Activated CD8-positive, alpha-beta memory T cell treated with anti-CD3 and anti-CD28 coated beads for 36 hours (primary cell): ENCODE results near the gene PLS1. TPM values are rescaled to one million over a fixed set of nuclear protein-coding genes. Genes with fewer than 3 reads are reported as not detected.
"Not testable (repeated sequence)": the region's sequence is repeated elsewhere in the genome, so short reads cannot be mapped to it uniquely, and the experiment has no call there.

Source experiments
- CTCF ChIA-PET: fragments of 350-600 bp; sonication (Branson Sonifier 250); formaldehyde crosslinking; loops from one replicate; lab custom pipeline; 2021; ENCODE audit warnings: antibody characterized with exemption; lab: Charles Lee
- POLR2A ChIA-PET: fragments of 350-600 bp; sonication (Branson Sonifier 250); formaldehyde crosslinking; loops from one replicate; lab custom pipeline; 2021; ENCODE audit warnings: antibody characterized with exemption; lab: Charles Lee
- total RNA-seq, 2 experiments: library from RNA; stranded (reverse); gene quantifications; one replicate each; pipeline ENCODE4 v1.2.3, GENCODE V29; 2021

Gene PLS1
- total RNA-seq, 2 experiments from 2014 or later: 5.7 to 6.0 TPM

GRCh38 chr3:142732066-142732465 is 135.9 kb downstream of the PLS1 start:
- POLR2A ChIA-PET: no interaction called here

DNA sequence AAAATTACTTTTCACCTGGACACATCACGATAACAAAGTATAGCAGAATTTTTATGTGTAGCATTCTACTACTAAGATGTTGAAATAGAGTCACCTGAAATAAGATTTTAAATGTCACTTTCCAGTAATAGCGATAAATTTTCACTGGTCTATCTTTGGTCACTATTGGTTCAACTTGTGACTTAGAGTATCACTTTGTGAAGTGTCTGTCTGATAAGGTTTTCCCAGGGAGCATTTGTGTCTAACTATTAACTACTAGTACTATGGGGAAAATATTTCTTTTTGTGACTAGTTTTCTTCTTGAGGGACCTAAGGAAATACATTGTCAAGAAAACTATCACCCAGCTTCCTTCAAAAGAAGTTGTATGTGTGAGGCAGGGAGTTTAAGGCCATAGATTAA is 138.6 kb downstream of the PLS1 start:
- ChIA-PET CTCF (no interaction called here), POLR2A (no interaction called here)

More at GRCh38 chr3:142732066-142732465, 135.9 kb downstream of the PLS1 start:
- CTCF ChIA-PET: no interaction called here

DNA sequence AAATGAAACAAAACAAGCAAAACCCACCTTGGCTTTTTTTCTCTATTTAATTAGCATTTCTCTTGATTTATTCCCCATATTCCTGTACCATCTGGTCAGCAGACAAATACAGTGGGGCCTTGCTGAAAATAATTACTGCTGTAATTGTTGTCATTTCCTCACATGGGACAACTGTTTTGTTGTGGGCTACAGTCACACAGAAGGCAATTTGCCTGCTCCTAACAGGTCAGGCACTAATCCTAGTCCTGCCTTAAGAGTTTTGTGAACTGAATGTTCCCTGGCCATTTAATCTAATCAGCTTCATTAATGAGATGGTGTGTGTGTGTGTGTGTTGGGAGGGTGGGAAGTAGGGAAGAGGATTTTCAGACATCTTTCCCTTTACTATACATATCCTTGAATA is 139.3 kb downstream of the PLS1 start:
- ChIA-PET CTCF (no interaction called here), POLR2A (no interaction called here)

DNA sequence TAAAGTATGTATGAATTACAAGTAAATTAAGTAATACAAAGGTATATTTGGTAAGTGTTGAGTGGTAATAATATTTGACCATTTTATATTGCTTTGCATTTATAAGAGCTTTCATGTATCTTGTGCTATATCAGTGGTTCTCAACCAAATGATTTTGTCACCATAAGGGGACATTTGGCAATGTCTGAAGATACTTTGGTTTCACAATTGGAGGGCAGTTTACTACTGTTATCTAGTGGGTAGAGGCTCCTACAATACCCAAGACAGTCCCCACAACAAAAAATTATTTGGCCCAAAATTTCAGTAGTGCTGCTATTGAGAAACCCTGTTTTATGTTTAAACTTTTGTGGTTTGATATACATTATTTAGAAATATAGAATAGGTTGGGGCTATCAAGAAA is 142.2 kb downstream of the PLS1 start:
- ChIA-PET POLR2A (no interaction called here), CTCF (no interaction called here)

DNA sequence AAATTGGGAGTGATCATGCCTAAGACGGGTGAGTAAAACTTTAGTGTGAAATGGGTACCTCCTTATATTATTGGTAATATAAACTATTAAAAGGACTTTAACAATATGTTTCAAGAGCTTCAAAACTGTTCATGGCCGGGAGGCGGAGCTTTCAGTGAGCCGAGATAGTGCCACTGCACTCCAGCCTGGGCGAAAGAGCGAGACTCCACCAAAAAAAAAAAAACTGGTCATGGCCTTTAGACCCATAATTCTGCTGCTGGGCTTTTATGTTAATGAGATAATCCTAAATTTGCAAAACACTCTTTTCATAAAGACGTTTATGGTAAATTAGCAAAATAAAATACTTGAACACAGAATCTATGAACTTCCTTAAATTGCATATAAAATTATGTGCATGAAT is 150.5 kb downstream of the PLS1 start:
- ChIA-PET CTCF (no interaction called here), POLR2A (no interaction called here)

- POLR2A ChIA-PET, CTCF ChIA-PET: not testable (repeated sequence)
Observed at GRCh38 chr3:142750531-142750930, 154.3 kb downstream of the PLS1 start.

DNA sequence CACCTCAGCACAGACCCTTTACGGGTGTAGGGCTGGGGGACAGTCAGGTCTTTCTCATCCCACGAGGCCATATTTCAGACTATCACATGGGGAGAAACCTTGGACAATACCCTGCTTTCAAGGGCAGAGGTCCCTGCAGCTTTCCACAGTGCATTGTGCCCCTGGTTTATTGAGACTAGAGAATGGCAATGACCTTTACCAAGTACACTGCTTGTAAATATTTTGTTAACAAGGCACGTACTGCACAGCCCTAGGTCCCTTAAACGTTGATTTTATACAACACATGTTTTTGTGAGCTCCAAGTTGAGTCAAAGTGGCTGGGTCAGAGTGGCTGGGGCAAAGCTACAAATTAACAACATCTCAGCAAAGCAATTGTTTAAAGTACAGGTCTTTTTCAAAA is 156.4 kb downstream of the PLS1 start:
- POLR2A ChIA-PET, CTCF ChIA-PET: not testable (repeated sequence)

GRCh38 chr3:142754494-142754893 is 158.3 kb downstream of the PLS1 start:
- ChIA-PET CTCF (no interaction called here), POLR2A (no interaction called here)

Other genes starting within 250 kb of the PLS1 start
- gene XRN1, start 148.4 kb upstream of the PLS1 start, total RNA-seq: 10 to 100 TPM; 27.9 to 29.4 TPM
- 10 to 100 TPM; 40.0 to 44.7 TPM for gene ATR, start 17.7 kb upstream of the PLS1 start, total RNA-seq
- gene TRPC1, start 127.6 kb downstream of the PLS1 start, total RNA-seq: 1 to 10 TPM; 1.4 to 2.1 TPM